Measurements from ENCODE around the gene COASY.

GRCh38 chr17:42512246-42512645 is 49.7 kb upstream of the COASY start:
- TF ChIP-seq POLR2A (IDR thresholded peaks at IDR 0.05) (no peak), CTCF (IDR thresholded peaks at IDR 0.05) (no peak), POLR2AphosphoS5 (IDR thresholded peaks at IDR 0.05) (no peak)

Measured in prostate gland (tissue), 2 donors.